ENCODE results near the gene ALOX5. TPM values are rescaled to one million over a fixed set of nuclear protein-coding genes. Genes with fewer than 3 reads are reported as not detected.
A peak's percentile ranks its signal among the peaks of the same experiment; 100 is the strongest.
"Not testable (repeated sequence)": the region's sequence is repeated elsewhere in the genome, so short reads cannot be mapped to it uniquely, and the experiment has no call there.

The ALOX5 gene
- 10 to 100 TPM; 13.7 to 46.4 (median 17.9) TPM for total RNA-seq

DNA sequence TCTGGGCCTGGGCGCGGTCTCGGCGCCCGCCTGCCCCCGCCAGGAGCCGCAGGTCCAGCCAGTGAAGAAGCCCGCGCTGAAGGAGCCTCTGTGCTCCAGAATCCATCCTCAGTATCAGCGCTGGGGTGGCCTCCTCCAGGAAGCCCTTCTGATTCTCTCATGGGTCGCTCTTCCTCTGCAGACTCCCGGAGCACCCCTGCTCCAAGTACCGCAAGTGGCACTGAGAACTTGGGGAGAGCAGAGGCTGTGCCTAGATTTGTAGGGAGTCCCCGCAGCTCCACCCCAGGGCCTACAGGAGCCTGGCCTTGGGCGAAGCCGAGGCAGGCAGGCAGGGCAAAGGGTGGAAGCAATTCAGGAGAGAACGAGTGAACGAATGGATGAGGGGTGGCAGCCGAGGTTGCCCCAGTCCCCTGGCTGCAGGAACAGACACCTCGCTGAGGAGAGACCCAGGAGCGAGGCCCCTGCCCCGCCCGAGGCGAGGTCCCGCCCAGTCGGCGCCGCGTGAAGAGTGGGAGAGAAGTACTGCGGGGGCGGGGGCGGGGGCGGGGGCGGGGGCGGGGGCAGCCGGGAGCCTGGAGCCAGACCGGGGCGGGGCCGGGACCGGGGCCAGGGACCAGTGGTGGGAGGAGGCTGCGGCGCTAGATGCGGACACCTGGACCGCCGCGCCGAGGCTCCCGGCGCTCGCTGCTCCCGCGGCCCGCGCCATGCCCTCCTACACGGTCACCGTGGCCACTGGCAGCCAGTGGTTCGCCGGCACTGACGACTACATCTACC is at the start of gene ALOX5:
TSS of gene ALOX5 (plus strand) at position 641 of the 774 bp plus-strand sequence. CDS start at position 705, 64 bp downstream.
- peak in 1 of 2 donors; percentile 17 for TF ChIP-seq POLR2A (IDR thresholded peaks at IDR 0.05)
- TF ChIP-seq POLR2AphosphoS5 (IDR thresholded peaks at IDR 0.05): no peak
- peak within 1 kb of the TSS in 3 of 4 donors; percentile 17 to 56 (median 38) for H3K27ac ChIP-seq
- H3K27me3 ChIP-seq: peaks cover 55% of the 10 kb centered on the region
- WGBS, 2 donors (ENCODE audit: low coverage in 1 of 2): 0% methylated on average over 4 of the region's 59 CpGs; no CpG with 5 or more reads in 1 of the 2 donors
- peak; percentile 60 for ATAC-seq
- peaks cover 0 to 27% (median 18%) of the 10 kb centered on the region in 3 donors for H3K4me1 ChIP-seq
- peak within 1 kb of the TSS; percentile 13 to 54 for H3K4me3 ChIP-seq
- no peaks in the 10 kb centered on the region for H3K9me3 ChIP-seq
- no peaks in the 10 kb centered on the region for H3K36me3 ChIP-seq

DNA sequence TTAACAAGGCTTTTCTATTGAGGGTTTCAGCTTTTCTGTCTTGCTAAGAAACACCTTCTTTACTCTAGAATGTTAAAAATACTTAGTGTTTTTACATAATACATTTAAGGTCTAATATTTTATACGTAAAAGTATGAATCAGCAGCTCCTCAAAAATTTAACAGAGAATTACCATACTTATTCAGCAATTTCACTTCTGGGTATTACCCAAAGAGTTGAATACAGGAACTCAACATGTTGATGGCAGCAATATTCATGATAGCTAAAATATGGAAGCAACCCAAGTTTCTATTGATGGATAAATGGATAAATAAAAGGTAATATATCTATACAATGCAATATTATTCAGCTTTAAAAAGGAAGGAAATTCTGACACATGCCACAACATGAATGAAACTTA is 48.9 kb upstream of the ALOX5 start:
- Histone ChIP-seq H3K27ac (no peak overlapping the region), H3K27me3 (no peaks in the 10 kb centered on the region), H3K4me1 (no peaks in the 10 kb centered on the region), H3K4me3 (no peak overlapping the region), H3K9me3 (peaks cover 0 to 33% (median 0%) of the 10 kb centered on the region in 3 donors), H3K36me3 (no peaks in the 10 kb centered on the region)
- 71 to 78% methylated on average over 1 of the region's 1 CpG for WGBS, 2 donors (ENCODE audit: low coverage in 1 of 2)
- no peak for ATAC-seq
- TF ChIP-seq POLR2A (IDR thresholded peaks at IDR 0.05): no peak
- TF ChIP-seq EP300 (IDR thresholded peaks at IDR 0.05): no peak
- TF ChIP-seq, protein P1, sequence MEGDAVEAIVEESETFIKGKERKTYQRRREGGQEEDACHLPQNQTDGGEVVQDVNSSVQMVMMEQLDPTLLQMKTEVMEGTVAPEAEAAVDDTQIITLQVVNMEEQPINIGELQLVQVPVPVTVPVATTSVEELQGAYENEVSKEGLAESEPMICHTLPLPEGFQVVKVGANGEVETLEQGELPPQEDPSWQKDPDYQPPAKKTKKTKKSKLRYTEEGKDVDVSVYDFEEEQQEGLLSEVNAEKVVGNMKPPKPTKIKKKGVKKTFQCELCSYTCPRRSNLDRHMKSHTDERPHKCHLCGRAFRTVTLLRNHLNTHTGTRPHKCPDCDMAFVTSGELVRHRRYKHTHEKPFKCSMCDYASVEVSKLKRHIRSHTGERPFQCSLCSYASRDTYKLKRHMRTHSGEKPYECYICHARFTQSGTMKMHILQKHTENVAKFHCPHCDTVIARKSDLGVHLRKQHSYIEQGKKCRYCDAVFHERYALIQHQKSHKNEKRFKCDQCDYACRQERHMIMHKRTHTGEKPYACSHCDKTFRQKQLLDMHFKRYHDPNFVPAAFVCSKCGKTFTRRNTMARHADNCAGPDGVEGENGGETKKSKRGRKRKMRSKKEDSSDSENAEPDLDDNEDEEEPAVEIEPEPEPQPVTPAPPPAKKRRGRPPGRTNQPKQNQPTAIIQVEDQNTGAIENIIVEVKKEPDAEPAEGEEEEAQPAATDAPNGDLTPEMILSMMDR (IDR thresholded peaks at IDR 0.05): no peak
- no peak for TF ChIP-seq POLR2AphosphoS5 (IDR thresholded peaks at IDR 0.05)

DNA sequence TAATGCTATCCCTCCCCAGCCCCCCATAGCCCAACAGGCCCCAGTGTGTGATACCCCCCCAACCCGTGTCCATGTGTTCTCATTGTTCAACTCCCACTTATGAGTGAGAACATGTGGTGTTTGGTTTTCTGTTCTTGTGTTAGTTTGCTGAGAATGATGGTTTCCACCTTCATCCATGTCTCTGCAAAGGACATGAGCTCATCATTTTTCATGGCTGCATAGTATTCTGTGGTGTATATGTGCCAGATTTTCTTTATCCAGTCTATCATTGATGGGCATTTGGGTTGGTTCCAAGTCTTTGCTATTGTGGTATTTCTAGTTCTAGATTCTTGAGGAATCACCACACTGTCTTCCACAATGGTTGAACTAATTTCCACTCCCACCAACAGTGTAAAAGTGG is 47.2 kb upstream of the ALOX5 start:
- ATAC-seq, H3K4me1 ChIP-seq, H3K4me3 ChIP-seq, H3K27me3 ChIP-seq, H3K27ac ChIP-seq, H3K36me3 ChIP-seq: not testable (repeated sequence)
- peaks cover 0 to 24% (median 0%) of the 10 kb centered on the region in 3 donors for H3K9me3 ChIP-seq
- WGBS, 2 donors (ENCODE audit: low coverage in 1 of 2): 100% methylated on average over 1 of the region's 1 CpG; no CpG with 5 or more reads in 1 of the 2 donors

DNA sequence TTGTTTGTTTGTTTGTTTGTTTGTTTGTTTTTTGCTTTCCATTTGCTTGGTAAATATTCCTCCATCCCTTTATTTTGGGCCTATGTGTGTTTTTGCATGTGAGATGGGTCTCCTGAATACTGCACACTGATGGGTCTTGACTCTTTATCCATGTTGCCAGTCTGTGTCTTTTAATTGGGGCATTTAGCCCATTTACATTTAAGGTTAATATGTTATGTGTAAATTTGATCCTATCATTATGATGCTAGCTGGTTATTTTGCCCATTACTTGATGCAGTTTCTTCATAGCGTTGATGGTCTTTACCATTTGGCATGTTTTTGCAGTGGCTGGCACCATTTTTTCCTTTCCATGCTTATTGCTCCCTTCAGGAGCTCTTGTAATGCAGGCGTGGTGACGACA is 42.2 kb upstream of the ALOX5 start:
- 83 to 95% methylated on average over 3 of the region's 3 CpGs for WGBS, 2 donors (ENCODE audit: low coverage in 1 of 2)
- not testable (repeated sequence) for H3K4me1 ChIP-seq, H3K36me3 ChIP-seq, ATAC-seq, H3K27ac ChIP-seq, H3K4me3 ChIP-seq
- Histone ChIP-seq H3K9me3 (peaks cover 0 to 14% (median 0%) of the 10 kb centered on the region in 3 donors), H3K27me3 (peaks cover 19% of the 10 kb centered on the region)

DNA sequence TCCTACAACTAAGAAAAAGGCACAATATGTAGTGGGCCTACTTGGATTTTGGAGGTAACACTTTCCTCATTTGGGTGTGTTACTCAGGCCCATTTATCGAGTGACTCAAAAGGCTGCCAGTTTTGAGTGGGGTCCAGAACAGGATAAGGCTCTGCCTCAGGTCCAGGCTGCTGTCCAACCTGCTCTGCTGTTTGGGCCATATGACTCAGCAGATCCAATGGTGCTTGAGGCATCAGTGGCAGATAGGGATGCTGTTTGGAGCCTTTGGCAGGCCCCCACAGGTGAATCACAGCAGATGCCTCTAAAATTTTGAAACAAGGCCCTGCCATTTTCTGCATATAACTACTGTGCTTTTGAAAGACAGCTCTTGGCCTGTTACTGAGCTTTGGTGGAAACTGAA is 34.1 kb upstream of the ALOX5 start:
- Histone ChIP-seq H3K4me3 (no peak overlapping the region), H3K27me3 (peaks cover under 1% of the 10 kb centered on the region), H3K36me3 (no peaks in the 10 kb centered on the region), H3K27ac (no peak overlapping the region), H3K4me1 (no peaks in the 10 kb centered on the region), H3K9me3 (peaks cover 0 to 35% (median 0%) of the 10 kb centered on the region in 3 donors)
- 100% methylated on average over 1 of the region's 1 CpG; no CpG with 5 or more reads in 1 of the 2 donors for WGBS, 2 donors (ENCODE audit: low coverage in 1 of 2)
- ATAC-seq: no peak
- TF ChIP-seq, protein P1 (IDR thresholded peaks at IDR 0.05): no peak
- TF ChIP-seq EP300 (IDR thresholded peaks at IDR 0.05) (no peak), POLR2AphosphoS5 (IDR thresholded peaks at IDR 0.05) (no peak), POLR2A (IDR thresholded peaks at IDR 0.05) (no peak)

DNA sequence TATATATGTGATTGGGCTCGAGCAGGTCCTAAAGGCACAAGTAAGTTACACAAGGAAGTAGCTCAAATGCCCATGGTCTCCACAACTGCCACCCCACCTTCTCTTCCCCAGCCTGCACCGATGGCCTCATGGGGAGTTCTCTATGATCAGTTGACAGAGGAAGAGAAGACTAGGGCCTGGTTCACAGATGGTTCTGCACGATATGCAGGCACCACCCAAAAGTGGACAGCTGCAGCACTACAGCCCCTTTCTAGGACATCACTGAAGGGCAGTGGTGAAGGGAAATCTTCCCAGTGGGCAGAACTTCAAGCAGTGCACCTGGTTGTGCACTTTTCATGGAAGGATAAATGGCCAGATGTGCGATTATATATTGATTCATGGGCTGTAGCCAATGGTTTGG is 33.6 kb upstream of the ALOX5 start:
- not testable (repeated sequence) for H3K27me3 ChIP-seq, H3K4me1 ChIP-seq, H3K36me3 ChIP-seq, H3K4me3 ChIP-seq, H3K27ac ChIP-seq, ATAC-seq
- H3K9me3 ChIP-seq: peaks cover 0 to 35% (median 0%) of the 10 kb centered on the region in 3 donors
- 75 to 83% methylated on average over 1 to 4 of the region's 4 CpGs for WGBS, 2 donors (ENCODE audit: low coverage in 1 of 2)

DNA sequence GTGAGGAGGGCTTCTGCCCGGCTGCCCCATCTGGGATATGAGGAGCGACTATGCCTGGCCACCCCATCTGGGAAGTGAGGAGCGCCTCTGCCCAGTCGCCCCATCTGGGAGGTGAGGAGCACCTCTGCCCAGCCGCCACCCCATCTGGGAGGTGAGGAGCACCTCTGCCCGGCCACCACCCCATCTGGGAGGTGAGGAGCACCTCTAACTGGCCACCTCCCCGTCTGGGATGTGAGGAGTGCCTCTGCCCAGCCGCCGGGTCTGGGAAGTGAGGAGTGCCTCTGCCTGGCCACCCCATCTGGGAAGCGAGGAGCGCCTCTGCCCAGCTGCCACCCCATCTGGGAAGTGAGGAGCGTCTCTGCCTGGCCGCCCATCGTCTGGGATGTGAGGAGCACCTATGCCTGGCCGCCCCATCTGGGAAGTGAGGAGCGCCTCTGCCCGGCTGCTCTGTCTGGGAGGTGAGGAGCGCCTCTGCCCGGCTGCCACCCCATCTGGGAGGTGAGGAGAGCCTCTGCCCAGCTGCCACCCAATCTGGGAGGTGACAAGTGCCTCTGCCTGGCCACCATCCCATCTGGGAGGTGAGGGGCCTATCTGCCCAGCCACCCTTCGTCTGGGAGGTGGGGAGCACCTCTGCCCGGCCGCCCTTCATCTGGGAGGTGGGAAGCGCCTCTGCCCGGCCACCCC is 27.2 kb upstream of the ALOX5 start:
- not testable (repeated sequence) for ATAC-seq, H3K4me3 ChIP-seq, H3K36me3 ChIP-seq, H3K27ac ChIP-seq, H3K4me1 ChIP-seq, H3K27me3 ChIP-seq
- peaks cover 0 to 28% (median 0%) of the 10 kb centered on the region in 3 donors for H3K9me3 ChIP-seq
- WGBS, 2 donors (ENCODE audit: low coverage in 1 of 2): no CpG with 5 or more reads among the region's 24 CpGs

DNA sequence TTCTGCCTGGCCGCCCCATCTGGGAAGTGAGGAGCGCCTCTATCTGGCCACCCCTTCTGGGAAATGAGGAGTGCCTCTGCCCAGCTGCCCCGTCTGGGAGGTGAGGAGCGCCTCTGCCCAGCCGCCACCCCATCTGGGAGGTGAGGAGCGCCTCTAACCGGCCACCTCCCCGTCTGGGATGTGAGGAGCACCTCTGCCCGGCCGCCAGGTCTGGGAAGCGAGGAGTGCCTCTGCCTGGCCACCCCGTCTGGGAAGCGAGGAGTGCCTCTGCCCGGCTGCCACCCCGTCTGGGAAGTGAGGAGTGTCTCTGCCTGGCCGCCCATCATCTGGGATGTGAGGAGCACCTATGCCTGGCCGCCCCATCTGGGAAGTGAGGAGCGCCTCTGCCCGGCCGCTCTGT is 26.6 kb upstream of the ALOX5 start:
- not testable (repeated sequence) for H3K27me3 ChIP-seq, H3K4me1 ChIP-seq, H3K4me3 ChIP-seq, H3K36me3 ChIP-seq, ATAC-seq, H3K27ac ChIP-seq
- peaks cover 0 to 25% (median 0%) of the 10 kb centered on the region in 3 donors for H3K9me3 ChIP-seq
- no CpG with 5 or more reads among the region's 20 CpGs for WGBS, 2 donors (ENCODE audit: low coverage in 1 of 2)

DNA sequence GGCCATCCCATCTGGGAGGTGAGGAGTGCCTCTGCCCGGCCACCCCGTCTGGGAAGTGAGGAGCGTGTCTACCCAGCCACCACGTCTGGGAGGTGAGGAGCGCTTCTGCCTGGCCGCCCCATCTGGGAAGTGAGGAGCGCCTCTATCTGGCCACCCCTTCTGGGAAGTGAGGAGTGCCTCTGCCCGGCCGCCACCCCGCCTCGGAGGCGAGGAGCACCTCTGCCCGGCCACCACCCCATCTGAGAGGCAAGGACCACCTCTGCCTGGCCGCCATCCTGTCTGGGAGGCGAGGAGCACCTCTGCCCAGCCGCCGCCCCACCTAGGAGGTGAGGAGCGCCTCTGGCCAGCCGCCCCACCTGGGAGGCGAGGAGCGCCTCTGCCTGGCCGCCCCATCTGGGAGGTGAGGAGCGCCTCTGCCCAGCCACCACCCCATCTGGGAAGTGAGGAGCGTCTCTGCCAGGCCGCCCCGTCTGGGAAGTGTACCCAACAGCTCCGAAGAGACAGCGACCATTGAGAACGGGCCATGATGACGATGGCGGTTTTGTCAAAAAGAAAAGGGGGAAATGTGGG is 25.7 kb upstream of the ALOX5 start:
- H3K4me1 ChIP-seq, H3K27me3 ChIP-seq, H3K4me3 ChIP-seq, H3K36me3 ChIP-seq, ATAC-seq, H3K27ac ChIP-seq: not testable (repeated sequence)
- H3K9me3 ChIP-seq: peaks cover 0 to 25% (median 0%) of the 10 kb centered on the region in 3 donors
- WGBS, 2 donors (ENCODE audit: low coverage in 1 of 2): 100% methylated on average over 2 of the region's 31 CpGs; no CpG with 5 or more reads in 1 of the 2 donors
